ENCODE measurements around the gene ABCC9.

Gene ABCC9

GRCh38 chr12:21940549-21941505 lies at the start of gene ABCC9:
Gene ABCC9 (minus strand): TSS chr12:21941426. CDS start chr12:21936674, 4,752 bp downstream.
- no peak for DNase-seq (ENCODE audit: low read depth)

GRCh38 chr12:21989819-21990412 lies 48.7 kb upstream of the ABCC9 start:
- DNase-seq (ENCODE audit: low read depth), result peak; percentile 41

- no peak for DNase-seq (ENCODE audit: low read depth)
Observed at GRCh38 chr12:21988619-21989018, 47.4 kb upstream of the ABCC9 start.

- DNase-seq (ENCODE audit: low read depth), result no peak
Observed at GRCh38 chr12:21987755-21988154, 46.5 kb upstream of the ABCC9 start.

- DNase-seq (ENCODE audit: low read depth), result no peak
Observed at GRCh38 chr12:21985155-21985554, 43.9 kb upstream of the ABCC9 start.

GRCh38 chr12:21984375-21984774 lies 43.1 kb upstream of the ABCC9 start:
- DNase-seq (ENCODE audit: low read depth), result no peak

- no peak for DNase-seq (ENCODE audit: low read depth)
Observed at GRCh38 chr12:21983095-21983494, 41.9 kb upstream of the ABCC9 start.

- DNase-seq (ENCODE audit: low read depth), result no peak
Observed at GRCh38 chr12:21980544-21980943, 39.3 kb upstream of the ABCC9 start.

- DNase-seq (ENCODE audit: low read depth), result no peak
Observed at GRCh38 chr12:21975293-21975692, 34.1 kb upstream of the ABCC9 start.

GRCh38 chr12:21973221-21973620 lies 32.0 kb upstream of the ABCC9 start:
- no peak for DNase-seq (ENCODE audit: low read depth)

- no peak for DNase-seq (ENCODE audit: low read depth)
Observed at GRCh38 chr12:21972055-21972454, 30.8 kb upstream of the ABCC9 start.

- DNase-seq (ENCODE audit: low read depth), result no peak
Observed at GRCh38 chr12:21971344-21971743, 30.1 kb upstream of the ABCC9 start.

- no peak for DNase-seq (ENCODE audit: low read depth)
Observed at GRCh38 chr12:21962821-21963220, 21.6 kb upstream of the ABCC9 start.

- DNase-seq (ENCODE audit: low read depth), result no peak
Observed at GRCh38 chr12:21962236-21962635, 21.0 kb upstream of the ABCC9 start.

GRCh38 chr12:21950649-21951048 lies 9.4 kb upstream of the ABCC9 start:
- no peak for DNase-seq (ENCODE audit: low read depth)

GRCh38 chr12:21949036-21949435 lies 7.8 kb upstream of the ABCC9 start:
- DNase-seq (ENCODE audit: low read depth), result no peak

GRCh38 chr12:21946983-21947382 lies 5.8 kb upstream of the ABCC9 start:
- no peak for DNase-seq (ENCODE audit: low read depth)

- DNase-seq (ENCODE audit: low read depth), result no peak
Observed at GRCh38 chr12:21945002-21945401, 3.8 kb upstream of the ABCC9 start.

- DNase-seq (ENCODE audit: low read depth), result no peak
Observed at GRCh38 chr12:21942377-21942703, 1.1 kb upstream of the ABCC9 start.

GRCh38 chr12:21941506-21942376 lies 515 bp upstream of the ABCC9 start:
- peak; percentile 31 for DNase-seq (ENCODE audit: low read depth)

- no peak for DNase-seq (ENCODE audit: low read depth)
Observed at GRCh38 chr12:21939435-21939834, 1.8 kb downstream of the ABCC9 start.

GRCh38 chr12:21938879-21939278 lies 2.3 kb downstream of the ABCC9 start:
- no peak for DNase-seq (ENCODE audit: low read depth)

GRCh38 chr12:21934173-21934572 lies 7.1 kb downstream of the ABCC9 start:
- no peak for DNase-seq (ENCODE audit: low read depth)
